ENCODE measurements around the gene OSBP2. TPM values are rescaled to one million over a fixed set of nuclear protein-coding genes. Genes with fewer than 3 reads are reported as not detected.

Gene OSBP2
- total RNA-seq, 2 donors from 2014 or later: 6.8 to 11.1 TPM

DNA sequence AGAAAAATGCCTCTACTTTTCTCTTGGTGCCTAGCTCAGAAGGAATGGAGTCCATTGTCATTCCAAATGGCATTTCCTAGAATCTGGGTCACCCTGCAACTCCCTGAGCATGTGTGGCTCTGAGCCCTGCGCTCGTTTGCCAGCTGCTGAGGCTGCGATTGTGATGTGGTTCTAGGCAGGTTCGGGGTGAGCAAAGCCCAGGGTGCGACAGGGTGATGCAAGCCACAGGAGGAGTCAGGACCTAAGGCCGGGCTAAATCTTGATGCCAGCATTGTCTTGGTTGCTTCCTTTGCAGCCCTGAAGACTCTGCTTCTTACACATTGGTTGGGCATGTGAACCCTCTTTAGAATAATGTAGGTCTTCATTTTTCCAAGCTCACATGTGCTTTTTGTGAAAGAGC is 142.9 kb downstream of the OSBP2 start:
- Mint-ChIP-seq H3K4me3 (no peak overlapping the region), H3K36me3 (ENCODE audit: low read depth) (no peaks in the 10 kb centered on the region), H3K4me1 (no peaks in the 10 kb centered on the region), H3K9me3 (peaks cover 5% of the 10 kb centered on the region), H3K27ac (no peak overlapping the region), H3K27me3 (ENCODE audit: insufficient read depth) (no peaks in the 10 kb centered on the region)
- Histone ChIP-seq H3K27ac (ENCODE audit: low read depth, low read length) (no peak overlapping the region), H3K36me3 (ENCODE audit: control insufficient read depth, insufficient read depth, low read length) (no peaks in the 10 kb centered on the region), H3K9ac (ENCODE audit: extremely low read depth, low read length, poor library complexity, severe bottlenecking) (no peak overlapping the region), H3K9me3 (ENCODE audit: control insufficient read depth, low read length) (no peaks in the 10 kb centered on the region), H3K27me3 (ENCODE audit: control insufficient read depth, insufficient read depth, low read length, poor library complexity, severe bottlenecking) (no peaks in the 10 kb centered on the region), H3K4me3 (ENCODE audit: low read length) (no peak overlapping the region), H3K4me1 (ENCODE audit: control insufficient read depth, insufficient read depth, low read length) (no peaks in the 10 kb centered on the region)
- WGBS, 2 experiments (ENCODE audit: insufficient coverage in 1 of 2, insufficient read length in 1 of 2): 83 to 93% methylated on average over 4 to 6 of the region's 6 CpGs
- no peak for DNase-seq
- TF ChIP-seq, protein P1, sequence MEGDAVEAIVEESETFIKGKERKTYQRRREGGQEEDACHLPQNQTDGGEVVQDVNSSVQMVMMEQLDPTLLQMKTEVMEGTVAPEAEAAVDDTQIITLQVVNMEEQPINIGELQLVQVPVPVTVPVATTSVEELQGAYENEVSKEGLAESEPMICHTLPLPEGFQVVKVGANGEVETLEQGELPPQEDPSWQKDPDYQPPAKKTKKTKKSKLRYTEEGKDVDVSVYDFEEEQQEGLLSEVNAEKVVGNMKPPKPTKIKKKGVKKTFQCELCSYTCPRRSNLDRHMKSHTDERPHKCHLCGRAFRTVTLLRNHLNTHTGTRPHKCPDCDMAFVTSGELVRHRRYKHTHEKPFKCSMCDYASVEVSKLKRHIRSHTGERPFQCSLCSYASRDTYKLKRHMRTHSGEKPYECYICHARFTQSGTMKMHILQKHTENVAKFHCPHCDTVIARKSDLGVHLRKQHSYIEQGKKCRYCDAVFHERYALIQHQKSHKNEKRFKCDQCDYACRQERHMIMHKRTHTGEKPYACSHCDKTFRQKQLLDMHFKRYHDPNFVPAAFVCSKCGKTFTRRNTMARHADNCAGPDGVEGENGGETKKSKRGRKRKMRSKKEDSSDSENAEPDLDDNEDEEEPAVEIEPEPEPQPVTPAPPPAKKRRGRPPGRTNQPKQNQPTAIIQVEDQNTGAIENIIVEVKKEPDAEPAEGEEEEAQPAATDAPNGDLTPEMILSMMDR (conservative IDR thresholded peaks at IDR 0.05): no peak

DNA sequence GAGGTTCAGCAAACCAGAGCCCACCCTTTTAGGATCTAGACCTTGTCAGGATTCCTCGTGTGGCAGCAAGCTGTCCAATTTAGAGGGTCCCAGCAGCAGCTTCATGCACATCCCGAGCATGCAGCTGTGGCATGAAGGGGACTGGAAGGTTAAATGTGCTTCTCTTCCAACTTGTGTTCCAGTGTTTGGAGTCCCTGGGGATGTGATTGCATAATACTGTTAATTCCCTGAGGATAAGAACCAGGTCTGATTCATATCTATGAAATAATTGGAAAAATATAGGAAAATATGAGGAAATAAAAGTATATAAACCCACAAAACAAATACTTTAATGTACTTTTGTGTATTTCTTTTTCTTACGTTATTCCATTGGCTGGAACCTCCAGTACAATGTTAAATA is 143.4 kb downstream of the OSBP2 start:
- H3K4me3 Mint-ChIP-seq: no peak overlapping the region
- Histone ChIP-seq H3K27ac (ENCODE audit: low read depth, low read length) (no peak overlapping the region), H3K9ac (ENCODE audit: extremely low read depth, low read length, poor library complexity, severe bottlenecking) (no peak overlapping the region), H3K9me3 (ENCODE audit: control insufficient read depth, low read length) (no peaks in the 10 kb centered on the region), H3K4me1 (ENCODE audit: control insufficient read depth, insufficient read depth, low read length) (no peaks in the 10 kb centered on the region), H3K4me3 (ENCODE audit: low read length) (no peak overlapping the region), H3K36me3 (ENCODE audit: control insufficient read depth, insufficient read depth, low read length) (no peaks in the 10 kb centered on the region), H3K27me3 (ENCODE audit: control insufficient read depth, insufficient read depth, low read length, poor library complexity, severe bottlenecking) (no peaks in the 10 kb centered on the region)
- H3K36me3 Mint-ChIP-seq (ENCODE audit: low read depth): no peaks in the 10 kb centered on the region
- TF ChIP-seq, protein P1 (conservative IDR thresholded peaks at IDR 0.05): no peak
- no peak for DNase-seq
- peaks cover 5% of the 10 kb centered on the region for H3K9me3 Mint-ChIP-seq
- 89 to 100% methylated on average over 1 to 3 of the region's 3 CpGs for WGBS, 2 experiments (ENCODE audit: insufficient coverage in 1 of 2, insufficient read length in 1 of 2)
- H3K27me3 Mint-ChIP-seq (ENCODE audit: insufficient read depth): no peaks in the 10 kb centered on the region
- H3K4me1 Mint-ChIP-seq: no peaks in the 10 kb centered on the region
- H3K27ac Mint-ChIP-seq: no peak overlapping the region

DNA sequence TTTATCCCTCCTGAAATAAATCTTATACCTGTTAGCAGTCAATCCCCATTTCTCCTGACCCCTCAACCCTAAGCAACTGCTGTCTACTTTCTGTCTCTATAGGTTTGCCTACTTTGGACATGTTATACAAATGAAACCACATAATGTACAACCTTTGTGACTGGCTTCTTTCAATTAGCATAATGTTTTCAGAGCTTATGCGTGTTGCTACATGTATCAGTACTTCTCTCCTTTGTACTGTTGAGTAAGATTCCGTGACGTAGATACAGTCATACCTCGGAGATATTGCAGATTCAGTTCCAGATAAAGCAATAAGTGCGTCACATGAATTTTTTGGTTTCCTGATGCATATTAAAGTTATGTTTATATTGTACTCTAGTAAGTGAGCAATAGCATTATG is 146.6 kb downstream of the OSBP2 start:
- Mint-ChIP-seq H3K4me3 (no peak overlapping the region), H3K9me3 (peaks cover 5% of the 10 kb centered on the region), H3K27ac (no peak overlapping the region), H3K36me3 (ENCODE audit: low read depth) (no peaks in the 10 kb centered on the region), H3K4me1 (no peaks in the 10 kb centered on the region), H3K27me3 (ENCODE audit: insufficient read depth) (no peaks in the 10 kb centered on the region)
- H3K9me3 ChIP-seq (ENCODE audit: control insufficient read depth, low read length): no peaks in the 10 kb centered on the region
- H3K27me3 ChIP-seq (ENCODE audit: control insufficient read depth, insufficient read depth, low read length, poor library complexity, severe bottlenecking): no peaks in the 10 kb centered on the region
- TF ChIP-seq, protein P1 (conservative IDR thresholded peaks at IDR 0.05): no peak
- H3K4me3 ChIP-seq (ENCODE audit: low read length): no peak overlapping the region
- 98 to 100% methylated on average over 4 to 5 of the region's 5 CpGs for WGBS, 2 experiments (ENCODE audit: insufficient coverage in 1 of 2, insufficient read length in 1 of 2)
- DNase-seq: no peak
- H3K9ac ChIP-seq (ENCODE audit: extremely low read depth, low read length, poor library complexity, severe bottlenecking): no peak overlapping the region
- no peaks in the 10 kb centered on the region for H3K4me1 ChIP-seq (ENCODE audit: control insufficient read depth, insufficient read depth, low read length)
- H3K36me3 ChIP-seq (ENCODE audit: control insufficient read depth, insufficient read depth, low read length): no peaks in the 10 kb centered on the region
- no peak overlapping the region for H3K27ac ChIP-seq (ENCODE audit: low read depth, low read length)
